LoVo (cell line): ENCODE measurements around the gene OR4N2.
"Not testable (repeated sequence)": the region's sequence is repeated elsewhere in the genome, so short reads cannot be mapped to it uniquely, and the experiment has no call there.

Experiments
- DNase-seq: peaks from one replicate; pipeline ENCODE4 v3.0.0-alpha.2; 2016; ENCODE audit warnings: low spot score

Gene OR4N2

DNA sequence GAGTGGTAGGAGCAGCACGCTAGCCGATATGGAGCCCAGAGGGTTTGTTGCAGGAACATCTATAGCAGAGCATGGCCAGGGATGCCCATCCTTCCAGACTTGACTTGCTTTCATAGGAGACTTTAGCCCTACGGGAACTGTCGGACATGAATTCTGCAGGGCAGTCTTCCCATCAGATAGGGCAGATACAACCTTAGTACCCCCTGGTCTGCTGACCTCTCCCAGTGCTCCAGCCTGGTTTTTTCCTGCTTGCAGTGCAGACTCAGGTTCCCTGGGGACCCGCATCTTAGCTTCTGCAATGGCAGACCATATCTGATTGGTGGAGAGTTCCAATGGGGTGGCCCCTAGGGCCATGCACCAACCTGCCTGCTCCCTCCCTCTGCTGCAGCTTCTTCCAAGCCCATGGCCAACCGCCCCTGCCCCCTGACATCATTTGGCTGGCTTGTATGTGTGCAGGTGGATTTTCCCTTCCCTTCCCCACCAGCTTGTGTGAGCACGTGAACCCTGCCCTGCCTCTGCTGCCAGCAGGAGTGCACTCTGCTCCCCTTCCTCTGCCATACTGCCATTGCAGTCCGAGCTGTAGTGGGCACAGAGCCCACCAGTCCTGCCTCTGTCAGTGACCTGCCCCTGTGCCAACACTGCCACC is 30.8 kb downstream of the OR4N2 start:
- DNase-seq = not testable (repeated sequence)

DNA sequence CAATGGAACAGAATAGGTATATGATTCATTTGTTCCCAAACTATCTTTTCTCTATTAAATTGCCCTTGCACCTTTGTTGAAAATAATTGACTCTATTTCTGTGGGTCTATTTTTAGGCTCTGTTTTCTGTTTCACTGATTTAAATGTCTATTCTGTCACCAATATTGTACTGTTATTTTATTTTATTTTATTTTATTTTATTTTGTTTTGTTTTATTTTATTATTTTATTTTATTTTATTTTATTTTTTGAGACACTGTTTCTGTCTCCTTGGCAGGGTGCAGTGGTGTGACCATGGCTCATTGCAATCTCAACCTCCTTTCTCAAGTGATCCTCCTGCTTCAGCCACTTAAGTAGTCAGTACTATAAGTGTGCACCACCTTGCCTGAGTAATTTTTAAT is 34.9 kb downstream of the OR4N2 start:
- DNase-seq = no peak

DNA sequence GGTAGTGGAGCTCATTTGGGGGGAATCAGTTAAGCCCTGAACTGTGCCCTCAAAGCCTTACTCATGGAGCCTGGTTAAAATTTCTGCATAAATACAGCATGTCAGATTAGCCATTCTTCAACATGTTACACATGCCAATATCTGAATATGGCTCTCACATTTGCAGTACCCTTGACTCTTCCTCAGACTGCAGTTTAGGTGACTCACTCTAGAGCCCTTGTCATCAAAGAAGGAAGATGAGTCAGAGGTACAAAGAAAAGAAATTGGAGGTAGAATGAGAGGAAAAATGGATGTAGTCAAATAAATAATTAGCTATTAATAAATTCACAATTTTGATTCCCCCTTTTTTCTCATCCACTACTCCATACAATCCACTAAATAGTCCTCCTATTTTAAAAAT is 47.8 kb downstream of the OR4N2 start:
- no peak for DNase-seq

DNA sequence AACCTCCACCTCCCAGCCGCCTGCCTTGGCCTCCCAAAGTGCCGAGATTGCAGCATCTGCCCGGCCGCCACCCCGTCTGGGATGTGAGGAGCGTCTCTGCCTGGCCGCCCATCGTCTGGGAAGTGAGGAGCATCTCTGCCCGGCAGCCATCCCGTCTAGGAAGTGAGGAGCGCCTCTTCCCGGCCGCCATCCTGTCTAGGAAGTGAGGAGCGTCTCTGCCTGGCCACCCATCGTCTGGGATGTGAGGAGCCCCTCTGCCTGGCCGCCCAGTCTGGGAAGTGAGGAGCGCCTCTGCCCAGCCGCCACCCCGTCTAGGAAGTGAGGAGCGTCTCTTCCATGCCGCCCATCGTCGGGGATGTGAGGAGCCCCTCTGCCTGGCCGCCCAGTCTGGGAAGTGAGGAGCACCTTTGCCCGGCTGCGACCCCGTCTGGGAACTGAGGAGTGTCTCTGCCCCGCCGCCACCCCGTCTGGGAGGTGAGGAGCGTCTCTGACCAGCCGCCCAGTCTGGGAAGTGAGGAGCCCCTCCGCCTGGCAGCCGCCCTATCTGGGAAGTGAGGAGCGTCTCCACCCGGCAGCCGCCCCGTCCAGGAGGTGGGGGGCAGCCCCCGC is 62.6 kb downstream of the OR4N2 start:
- DNase-seq = not testable (repeated sequence)

DNA sequence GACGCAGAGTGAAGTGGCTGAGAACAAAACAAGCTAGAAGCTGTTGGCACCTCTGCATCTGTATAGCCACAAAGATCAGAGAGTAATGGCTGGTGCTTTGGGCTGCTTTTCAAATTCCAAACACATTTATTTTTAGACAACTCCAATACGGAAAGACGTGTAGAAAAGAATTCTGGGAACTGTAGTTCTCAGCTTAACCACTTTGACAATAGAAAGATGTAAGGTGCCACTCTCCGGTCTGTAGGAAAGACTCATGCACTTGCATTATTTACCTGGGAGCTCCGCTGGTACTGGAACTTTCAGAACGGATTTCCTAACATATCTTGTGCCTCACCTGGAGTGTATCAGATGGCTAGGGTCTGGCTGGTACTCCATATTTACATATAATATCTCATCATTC is 69.6 kb downstream of the OR4N2 start:
- no peak for DNase-seq

DNA sequence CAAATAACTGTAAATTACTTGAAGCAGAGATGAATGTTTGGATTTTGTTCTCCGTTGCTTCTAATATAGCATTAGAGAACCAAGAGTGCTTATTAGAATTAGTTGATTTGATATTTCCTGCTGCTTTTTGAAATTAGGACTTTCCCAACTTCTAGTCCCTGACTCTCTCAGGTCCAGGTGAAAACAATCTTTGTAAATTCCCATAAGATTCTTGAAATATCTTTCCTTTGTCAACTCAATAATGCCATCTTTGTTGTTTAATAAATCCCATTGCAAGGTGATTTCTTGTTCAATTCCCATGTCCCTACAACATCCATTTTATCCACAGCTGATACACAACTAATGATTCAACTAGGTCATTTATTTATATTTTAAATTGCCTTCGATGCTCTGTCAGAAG is 71.3 kb downstream of the OR4N2 start, which contains the start of gene OR4K2:
TSS of gene OR4K2 (plus strand) at position 301 of the 400 bp plus-strand sequence. CDS start 1,126 bp downstream, outside the sequence.
- DNase-seq = no peak

DNA sequence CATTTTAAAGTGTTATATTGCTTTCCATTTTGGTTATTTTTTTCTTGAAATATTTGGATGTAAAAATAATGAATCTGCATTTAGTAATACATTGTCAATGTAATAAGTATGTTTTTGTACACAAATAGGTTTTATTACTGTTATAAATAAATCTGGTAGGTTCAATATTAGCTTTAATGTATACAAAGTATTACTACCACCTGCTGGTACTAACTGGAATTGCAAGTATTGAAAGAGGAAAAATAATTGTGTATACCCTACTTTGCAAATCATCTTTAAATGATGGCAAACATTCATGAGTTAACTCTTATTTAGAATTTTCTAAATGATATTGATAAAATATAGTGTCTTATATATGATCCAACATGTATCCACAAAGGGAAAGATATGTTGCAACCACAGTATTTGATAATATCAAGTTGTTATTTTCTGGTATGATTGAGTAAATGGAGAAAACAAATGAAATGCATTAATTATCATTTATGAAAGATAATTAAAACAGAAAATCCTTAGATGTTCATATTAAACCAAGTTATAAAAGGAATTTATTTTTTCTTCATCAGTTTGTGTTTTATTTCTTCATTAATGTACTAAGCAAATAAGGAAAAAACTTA is 74.6 kb downstream of the OR4N2 start:
- DNase-seq = peak; percentile 16
